Stimulated activated CD8-positive, alpha-beta memory T cell treated with anti-CD3 and anti-CD28 coated beads, Interleukin-15, amount 100 ng/mL, for 48 hours (primary cell): ENCODE data around the gene EBF4.

Source experiments
- DNase-seq, 2 donors: peaks; one replicate each; pipeline ENCODE4 v3.0.0-alpha.2; 2020; ENCODE audit warnings: low read depth in 2 of 2

EBF4 gene

DNA sequence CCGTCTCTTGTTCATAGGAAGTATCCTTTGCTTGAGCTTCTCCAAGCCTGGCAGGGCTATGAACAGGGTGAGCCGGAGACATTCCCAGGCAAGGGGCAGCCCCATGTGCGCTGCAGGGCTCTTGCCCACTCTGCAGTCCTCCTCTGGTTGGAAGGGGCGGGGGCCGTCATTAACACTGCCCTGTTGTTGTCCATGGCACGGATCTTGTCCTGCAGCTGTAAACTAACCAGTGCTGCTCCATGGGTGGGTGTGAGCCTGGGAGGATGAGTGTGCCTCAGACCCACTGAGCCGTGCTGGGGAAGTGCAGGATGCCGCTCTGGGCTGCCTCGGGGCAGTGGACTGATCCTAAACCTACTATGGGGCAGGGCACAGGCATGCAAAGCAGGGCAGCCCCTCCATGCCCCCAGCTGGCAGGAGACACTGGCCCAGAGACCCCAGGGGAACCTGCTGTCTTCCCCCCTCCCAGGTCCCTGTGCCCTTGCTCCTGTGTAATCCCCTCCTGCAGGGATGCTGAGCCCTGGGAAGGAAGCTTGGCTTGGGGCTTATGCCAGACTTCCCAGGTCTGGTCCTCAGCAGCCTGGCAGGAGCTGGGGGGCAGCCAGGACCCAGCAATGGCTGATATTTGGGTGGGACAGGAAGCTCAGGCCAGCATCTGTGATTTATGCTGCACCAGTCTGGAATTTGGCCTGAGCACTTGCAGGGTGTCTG lies 8.5 kb downstream of the EBF4 start:
- no peak for DNase-seq

DNA sequence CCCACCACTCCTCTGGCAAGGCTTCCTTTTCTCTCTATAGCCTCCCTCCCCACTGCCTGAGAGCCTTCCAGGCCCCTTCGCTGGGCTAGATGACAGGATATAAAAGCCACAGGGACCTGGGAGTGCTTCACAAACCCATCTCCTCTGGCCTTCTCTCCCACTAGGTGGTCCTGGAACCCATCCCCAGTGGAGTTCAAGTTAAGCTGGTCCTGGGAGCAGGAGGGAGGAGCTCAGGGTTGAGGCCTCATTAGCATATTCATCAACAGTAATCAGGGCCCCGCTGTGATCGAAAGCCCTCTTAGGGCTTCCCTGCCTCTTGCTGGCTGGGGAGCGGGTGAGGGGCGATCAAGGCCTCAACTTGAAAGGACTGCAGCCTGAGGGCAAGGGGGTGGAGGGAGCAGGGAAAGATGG lies 9.1 kb downstream of the EBF4 start:
- no peak for DNase-seq

GRCh38 chr20:2703716-2704475 lies 11.3 kb downstream of the EBF4 start:
- DNase-seq, result no peak

- DNase-seq, result no peak
These were observed 13.5 kb downstream of the EBF4 start for GRCh38 chr20:2705931-2706645.

- DNase-seq, result no peak
These were observed 14.2 kb downstream of the EBF4 start for GRCh38 chr20:2706688-2707352.

GRCh38 chr20:2707353-2708072 lies 14.9 kb downstream of the EBF4 start:
- DNase-seq, result no peak

DNA sequence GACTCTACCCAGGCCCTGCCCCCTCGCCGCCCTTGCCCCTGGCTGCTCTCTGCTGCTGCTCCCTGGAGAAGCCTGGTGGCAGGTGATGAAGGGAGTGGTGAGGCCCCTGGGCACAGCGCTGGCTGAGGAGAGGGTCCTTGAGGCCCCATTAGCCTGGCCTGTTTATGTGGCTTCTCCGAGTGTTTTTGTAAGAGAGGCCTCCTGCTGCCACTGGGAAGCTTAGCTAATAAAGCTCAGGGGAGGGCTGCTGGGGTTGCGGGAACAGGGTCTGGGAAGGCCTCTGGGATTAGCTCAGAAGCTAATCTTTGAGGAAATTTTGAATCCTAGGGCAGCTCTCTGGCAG lies 15.5 kb downstream of the EBF4 start:
- no peak for DNase-seq

- DNase-seq, result no peak
These were observed 16.1 kb downstream of the EBF4 start for GRCh38 chr20:2708665-2709064.

DNA sequence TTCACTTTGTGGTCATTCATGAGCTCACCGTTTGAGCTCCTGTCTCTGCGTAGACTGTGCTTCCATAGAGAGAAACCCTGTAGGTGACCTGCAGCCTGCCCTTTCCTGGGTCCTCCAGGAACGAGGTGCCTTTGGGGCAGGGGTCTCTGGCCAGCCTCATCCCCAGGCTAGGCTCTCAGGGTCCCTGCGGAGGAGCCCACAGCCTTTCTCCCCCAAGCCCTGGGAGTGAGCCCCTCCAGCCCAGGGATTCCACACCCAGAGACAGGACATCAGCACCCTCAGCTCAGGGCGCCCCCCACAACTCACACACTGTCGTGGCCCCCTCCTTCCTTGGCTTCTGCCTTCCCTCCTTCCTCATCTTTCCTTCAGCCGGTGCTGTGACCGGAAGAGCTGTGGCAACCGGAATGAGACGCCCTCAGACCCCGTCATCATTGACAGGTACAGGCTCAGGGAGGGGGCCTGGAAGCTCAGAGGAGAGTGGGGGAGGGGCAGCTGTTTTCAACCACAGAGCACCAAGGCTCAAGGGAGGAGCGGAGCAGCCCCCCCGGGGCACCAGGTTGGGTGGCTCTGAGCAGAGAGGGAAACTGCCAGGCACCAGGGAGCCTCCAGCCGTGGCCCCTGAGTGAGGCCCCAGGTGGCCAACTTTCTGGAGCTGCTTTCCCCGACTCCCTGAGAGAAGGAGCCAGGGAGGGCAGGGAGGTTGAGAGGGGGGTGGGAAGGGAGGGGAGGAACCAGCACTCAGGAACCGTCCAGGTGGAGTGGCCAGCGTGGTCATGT lies 16.8 kb downstream of the EBF4 start:
- DNase-seq, result no peak

- DNase-seq, result no peak
These were observed 20.7 kb downstream of the EBF4 start for GRCh38 chr20:2713285-2713684.

DNA sequence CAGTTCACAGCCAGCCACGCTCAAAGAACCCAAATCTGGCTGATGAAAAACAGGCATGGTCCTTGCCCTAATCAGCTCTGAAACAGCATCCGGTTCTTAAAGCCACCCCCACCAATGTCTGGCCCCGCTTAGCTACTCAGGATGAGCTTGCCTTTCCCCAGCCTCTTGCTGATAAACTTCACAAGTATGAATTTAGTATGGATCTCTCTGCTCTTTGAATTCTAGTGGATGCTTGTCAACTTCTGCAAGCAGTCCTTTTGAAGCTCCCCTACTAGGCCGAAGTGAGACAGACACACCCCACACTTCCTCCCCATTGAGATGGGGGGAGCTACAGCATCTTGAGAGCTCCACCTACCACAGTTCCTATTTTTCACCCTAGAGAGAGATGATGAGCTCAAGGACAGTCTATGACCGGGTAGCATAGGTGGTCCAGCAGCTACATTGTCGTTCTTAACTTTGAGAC lies 36.7 kb downstream of the EBF4 start:
- no peak for DNase-seq

DNA sequence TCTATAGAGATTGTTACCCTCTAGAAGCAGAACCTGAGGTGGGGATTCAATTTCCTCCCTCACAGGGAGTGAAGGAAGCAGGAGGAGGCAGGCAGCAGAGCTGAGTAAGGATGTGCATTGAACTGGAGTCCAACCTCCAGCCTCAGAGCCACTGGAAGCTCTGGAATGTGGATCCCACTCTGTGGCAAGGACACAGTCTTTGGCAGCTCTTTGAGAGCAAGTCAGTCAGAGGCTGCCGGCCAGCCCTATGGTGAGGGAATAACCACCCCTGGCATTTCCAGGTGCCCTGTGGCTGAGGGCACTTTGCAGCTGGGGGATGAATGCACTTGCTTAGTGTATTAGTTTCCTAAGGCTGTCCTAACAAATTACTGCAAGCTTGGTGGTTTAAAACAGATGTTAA lies 37.2 kb downstream of the EBF4 start:
- DNase-seq, result no peak

DNA sequence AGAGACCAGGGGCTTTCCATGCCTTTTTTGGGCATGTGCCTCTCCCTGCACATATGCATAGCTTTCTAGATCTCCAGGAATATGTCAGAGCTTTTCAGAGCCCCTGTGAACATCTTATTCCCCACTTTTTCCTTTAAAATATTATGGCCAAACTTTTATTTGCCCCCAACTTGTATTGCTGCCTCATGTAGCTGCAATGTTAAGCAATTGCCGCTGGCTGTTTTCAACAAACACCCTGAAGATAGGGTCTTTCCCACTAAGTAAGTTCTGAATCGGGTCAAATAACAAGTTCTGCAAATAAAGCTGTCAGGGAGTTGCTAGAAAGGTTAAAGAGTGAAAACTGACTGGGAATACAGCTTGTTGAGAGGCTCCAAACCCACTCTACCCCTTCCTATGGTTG lies 42.3 kb downstream of the EBF4 start:
- no peak for DNase-seq

DNA sequence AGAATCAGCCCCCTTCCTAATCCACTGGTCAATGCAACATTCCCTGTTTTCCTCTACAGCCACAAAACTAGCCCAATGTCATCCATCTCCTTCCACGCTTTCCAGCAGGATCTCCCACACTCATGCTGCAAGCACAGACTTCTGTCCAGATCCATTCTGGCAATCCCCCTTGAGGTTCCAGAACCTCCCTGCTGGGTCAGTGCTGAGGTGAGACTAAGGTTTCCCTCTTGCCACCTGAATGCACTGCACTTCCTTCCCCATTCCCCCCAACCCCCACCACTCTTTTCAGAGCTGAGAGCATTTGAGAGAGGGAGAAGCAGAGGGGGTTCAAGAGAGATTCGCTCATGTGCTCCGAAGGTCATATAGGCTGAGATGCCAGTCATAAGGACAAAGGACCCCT lies 43.9 kb downstream of the EBF4 start:
- DNase-seq, result no peak

DNA sequence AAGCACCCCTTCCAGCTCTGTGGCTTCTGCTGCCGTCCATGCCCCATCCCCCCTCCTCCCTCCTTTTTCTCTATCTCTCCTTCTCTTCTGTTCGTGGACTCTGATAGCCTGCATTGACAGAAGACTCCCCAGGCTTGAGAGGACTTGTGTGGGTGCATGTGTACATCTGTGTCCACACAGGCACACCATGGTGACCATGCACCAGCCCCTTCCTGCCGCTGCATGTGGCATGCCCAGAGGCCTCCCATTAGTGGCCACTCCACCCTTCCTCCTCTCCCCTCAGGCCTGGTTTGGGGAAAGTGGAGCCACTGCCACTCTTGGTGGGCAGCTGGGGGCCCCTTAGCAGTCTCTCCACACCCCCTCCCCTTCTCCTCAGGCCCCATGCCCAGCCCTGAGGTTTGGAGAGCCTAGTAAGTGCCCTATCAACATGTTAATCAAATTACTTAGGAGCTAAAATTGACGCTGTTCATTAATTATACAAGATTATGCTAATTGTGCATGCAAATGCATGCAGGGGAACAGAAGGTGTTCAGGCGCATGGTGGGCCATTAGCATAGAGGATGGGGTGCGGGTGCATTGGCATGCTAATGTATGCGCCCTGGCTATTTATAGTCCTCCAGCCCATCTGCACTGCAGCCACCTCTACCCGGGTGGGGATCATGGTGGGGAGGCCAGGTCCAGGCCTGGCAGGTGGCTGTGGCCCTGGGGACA lies 45.9 kb downstream of the EBF4 start:
- no peak for DNase-seq

DNA sequence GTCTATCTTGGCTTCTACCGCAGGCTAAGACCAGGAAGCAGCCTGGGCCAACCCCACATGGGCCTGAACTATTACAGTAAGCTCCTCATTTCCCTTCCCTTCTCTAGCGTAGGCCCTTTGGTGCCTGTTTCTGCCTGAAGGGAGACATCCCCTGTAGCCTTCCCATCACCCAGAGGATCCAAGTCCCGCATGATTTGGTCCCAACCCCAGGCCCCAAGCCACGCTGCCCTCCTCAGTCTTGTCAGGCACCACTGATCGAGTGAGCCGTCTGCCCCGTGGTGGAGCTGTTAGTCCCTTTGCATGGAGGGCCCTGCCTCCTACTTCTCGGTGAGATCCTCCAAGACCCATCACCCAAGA lies 46.4 kb downstream of the EBF4 start:
- no peak for DNase-seq

- DNase-seq, result no peak
These were observed 48.1 kb downstream of the EBF4 start for GRCh38 chr20:2740702-2741101.

GRCh38 chr20:2741463-2741862 lies 48.9 kb downstream of the EBF4 start:
- DNase-seq, result no peak

DNA sequence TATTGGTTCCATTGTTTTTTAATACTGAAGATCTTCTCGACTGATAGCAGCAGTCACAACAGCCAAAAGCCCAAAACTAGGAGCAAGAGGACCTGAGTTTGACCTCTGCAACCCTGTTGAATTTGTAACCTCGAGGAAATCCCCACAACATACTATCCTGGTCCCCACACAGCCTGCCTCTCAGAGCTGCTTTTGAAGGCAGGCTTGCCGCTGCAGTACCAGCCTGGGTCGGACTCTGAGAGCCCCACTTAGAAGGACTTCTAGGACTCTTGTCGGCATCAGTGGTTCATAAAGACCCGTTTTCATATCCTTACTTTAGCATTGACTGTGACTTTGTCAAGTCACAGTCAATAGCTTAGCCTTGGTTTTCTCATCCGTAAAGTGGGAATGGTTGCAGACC lies 49.3 kb downstream of the EBF4 start:
- no peak for DNase-seq

DNA sequence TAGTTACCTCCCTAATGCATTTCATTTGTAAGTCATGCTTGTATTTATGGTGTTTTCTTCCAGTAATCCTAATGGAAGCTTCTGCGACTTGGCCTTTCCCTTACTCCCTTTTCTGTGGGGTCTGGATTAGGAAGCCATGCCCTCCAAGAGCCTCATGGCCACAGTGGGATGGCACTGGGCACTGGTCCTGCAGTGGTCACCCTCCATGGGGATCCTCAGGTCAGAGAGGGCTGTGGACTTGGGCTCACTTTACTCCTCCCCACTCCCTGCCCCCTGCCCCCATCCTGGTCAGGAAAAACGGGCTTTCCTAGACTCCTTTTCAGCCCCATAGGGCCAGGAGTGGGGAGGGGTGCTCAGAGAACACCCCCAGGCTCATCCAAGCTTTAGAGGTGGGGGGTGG lies 49.9 kb downstream of the EBF4 start:
- DNase-seq, result no peak
